Activated naive CD4-positive, alpha-beta T cell treated with anti-CD3 and anti-CD28 coated beads, Interleukin-2, amount 10 ng/mL, durations not matched to agents 7 days and 5 days (primary cell): ENCODE measurements around the gene GMEB2.
A peak's percentile ranks its signal among the peaks of the same experiment; 100 is the strongest.

Source experiments
- CTCF ChIA-PET: fragments of 350-600 bp; sonication (Branson Sonifier 250); formaldehyde crosslinking; loops from one replicate; lab custom pipeline; 2021; ENCODE audit warnings: antibody characterized with exemption; lab: Charles Lee
- DNase-seq: peaks from one replicate; pipeline ENCODE4 v3.0.0-alpha.2; 2020
- H3K27ac Mint-ChIP-seq: one replicate; pipeline ENCODE4 v1.8.0; 2021; ENCODE audit warnings: mild to moderate bottlenecking, moderate library complexity, mixed read lengths
- H3K27me3 Mint-ChIP-seq: one replicate; pipeline ENCODE4 v1.8.0; 2021; ENCODE audit warnings: mild to moderate bottlenecking, mixed read lengths
- H3K36me3 Mint-ChIP-seq: one replicate; pipeline ENCODE4 v1.8.0; 2021; ENCODE audit warnings: mixed read lengths
- H3K4me1 Mint-ChIP-seq: one replicate; pipeline ENCODE4 v1.8.0; 2021; ENCODE audit warnings: mixed read lengths
- H3K4me3 Mint-ChIP-seq: one replicate; pipeline ENCODE4 v1.8.0; 2021; ENCODE audit warnings: mild to moderate bottlenecking, moderate library complexity, mixed read lengths
- H3K9me3 Mint-ChIP-seq: one replicate; pipeline ENCODE4 v1.8.0; 2021; ENCODE audit warnings: mixed read lengths

Gene GMEB2

GRCh38 chr20:63539092-63539430, 87.8 kb downstream of the GMEB2 start:
- H3K27ac Mint-ChIP-seq = no peak overlapping the region
- CTCF ChIA-PET = interaction anchor here (1.0 to 2.8 kb wide), 9 partner anchors 8 to 500 kb away, joined by 3 to 8 read pairs (median 6); no protein-coding TSS in a partner anchor

GRCh38 chr20:63538204-63539091, 88.5 kb downstream of the GMEB2 start:
- Mint-ChIP-seq H3K36me3 (no peaks in the 10 kb centered on the region), H3K4me3 (peak overlapping the region; percentile 70), H3K4me1 (peaks cover 24% of the 10 kb centered on the region), H3K9me3 (no peaks in the 10 kb centered on the region), H3K27me3 (peaks cover 47% of the 10 kb centered on the region), H3K27ac (peak overlapping the region; percentile 89)
- DNase-seq = no peak
- CTCF ChIA-PET = interaction anchor here (0.5 to 2.8 kb wide), 25 partner anchors 8 to 500 kb away, joined by 3 to 15 read pairs (median 4); partner anchors contain the start of genes ARFRP1, GMEB2, LIME1 and PPDPF

More at GRCh38 chr20:63539092-63539430, 87.8 kb downstream of the GMEB2 start:
- Mint-ChIP-seq H3K27me3 (peaks cover 43% of the 10 kb centered on the region), H3K36me3 (no peaks in the 10 kb centered on the region), H3K4me3 (no peak overlapping the region), H3K4me1 (peaks cover 24% of the 10 kb centered on the region), H3K9me3 (no peaks in the 10 kb centered on the region)
- DNase-seq = no peak
